Measurements from ENCODE around the gene TMEM219.
"Not testable (repeated sequence)": the region's sequence is repeated elsewhere in the genome, so short reads cannot be mapped to it uniquely, and the experiment has no call there.

DNA sequence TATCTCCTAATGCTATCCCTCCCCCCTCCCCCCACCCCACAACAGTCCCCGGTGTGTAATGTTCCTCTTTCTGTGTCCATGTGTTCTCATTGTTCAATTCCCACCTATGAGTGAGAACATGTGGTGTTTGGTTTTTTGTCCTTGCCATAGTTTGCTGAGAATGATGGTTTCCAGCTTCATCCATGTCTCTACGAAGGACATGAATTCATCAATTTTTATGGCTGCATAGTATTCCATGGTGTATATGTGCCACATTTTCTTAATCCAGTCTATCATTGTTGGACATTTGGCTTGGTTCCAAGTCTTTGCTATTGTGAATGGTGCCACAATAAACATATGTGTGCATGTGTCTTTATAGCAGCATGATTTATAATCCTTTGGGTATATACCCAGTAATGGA, 30.1 kb upstream of the TMEM219 start:
- not testable (repeated sequence) for TF ChIP-seq POLR2AphosphoS2 (IDR thresholded peaks at IDR 0.05; ENCODE audit: low read length); FOXA1 (IDR thresholded peaks at IDR 0.05; ENCODE audit: borderline replicate concordance); CBX5 (IDR thresholded peaks at IDR 0.05; ENCODE audit: borderline replicate concordance, low read depth); PHF20 (IDR thresholded peaks at IDR 0.05; ENCODE audit: partially characterized antibody); PHB2 (IDR thresholded peaks at IDR 0.05; ENCODE audit: low read depth); NR1H2 (CRISPR knock-in tag; IDR thresholded peaks at IDR 0.05); KLF1 (tag; IDR thresholded peaks at IDR 0.05)
- TF ChIP-seq, protein P1, sequence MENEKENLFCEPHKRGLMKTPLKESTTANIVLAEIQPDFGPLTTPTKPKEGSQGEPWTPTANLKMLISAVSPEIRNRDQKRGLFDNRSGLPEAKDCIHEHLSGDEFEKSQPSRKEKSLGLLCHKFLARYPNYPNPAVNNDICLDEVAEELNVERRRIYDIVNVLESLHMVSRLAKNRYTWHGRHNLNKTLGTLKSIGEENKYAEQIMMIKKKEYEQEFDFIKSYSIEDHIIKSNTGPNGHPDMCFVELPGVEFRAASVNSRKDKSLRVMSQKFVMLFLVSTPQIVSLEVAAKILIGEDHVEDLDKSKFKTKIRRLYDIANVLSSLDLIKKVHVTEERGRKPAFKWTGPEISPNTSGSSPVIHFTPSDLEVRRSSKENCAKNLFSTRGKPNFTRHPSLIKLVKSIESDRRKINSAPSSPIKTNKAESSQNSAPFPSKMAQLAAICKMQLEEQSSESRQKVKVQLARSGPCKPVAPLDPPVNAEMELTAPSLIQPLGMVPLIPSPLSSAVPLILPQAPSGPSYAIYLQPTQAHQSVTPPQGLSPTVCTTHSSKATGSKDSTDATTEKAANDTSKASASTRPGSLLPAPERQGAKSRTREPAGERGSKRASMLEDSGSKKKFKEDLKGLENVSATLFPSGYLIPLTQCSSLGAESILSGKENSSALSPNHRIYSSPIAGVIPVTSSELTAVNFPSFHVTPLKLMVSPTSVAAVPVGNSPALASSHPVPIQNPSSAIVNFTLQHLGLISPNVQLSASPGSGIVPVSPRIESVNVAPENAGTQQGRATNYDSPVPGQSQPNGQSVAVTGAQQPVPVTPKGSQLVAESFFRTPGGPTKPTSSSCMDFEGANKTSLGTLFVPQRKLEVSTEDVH (IDR thresholded peaks at IDR 0.05; ENCODE audit: low read depth, partially characterized antibody) = not testable (repeated sequence)
